OCI-LY1 (cell line): Measurements from ENCODE around the gene ABHD1.
"Not testable (repeated sequence)": the region's sequence is repeated elsewhere in the genome, so short reads cannot be mapped to it uniquely, and the experiment has no call there.

Experiments
- H2AFZ ChIP-seq: fragments of 200-600 bp; sonication (generic), shearing (Covaris generic); 2 replicates; pipeline ENCODE4 v1.6.0; 2014; ENCODE audit warnings: antibody characterized with exemption, mild to moderate bottlenecking, low read length
- H3F3A ChIP-seq: fragments of 200-600 bp; sonication (generic), shearing (Covaris generic); 2 replicates; pipeline ENCODE4 v1.6.0; 2014; ENCODE audit warnings: mild to moderate bottlenecking, antibody characterized with exemption, low read length, moderate library complexity; ENCODE audit not compliant: insufficient read depth
- H3K27ac ChIP-seq: fragments of 200-600 bp; sonication (generic); 2 replicates; pipeline ENCODE4 v1.5.1; 2014; ENCODE audit warnings: low read length, mixed run types, mild to moderate bottlenecking, low read depth; ENCODE audit not compliant: poor library complexity, severe bottlenecking
- H3K27me3 ChIP-seq: fragments of 200-600 bp; sonication (generic); 2 replicates; pipeline ENCODE4 v1.6.0; 2014; ENCODE audit warnings: antibody characterized with exemption, mild to moderate bottlenecking, low read length, moderate library complexity; ENCODE audit not compliant: insufficient read depth
- H3K36me3 ChIP-seq: fragments of 200-600 bp; sonication (generic); 2 replicates; pipeline ENCODE4 v1.6.1; 2014; ENCODE audit warnings: mild to moderate bottlenecking, antibody characterized with exemption, low read length, moderate library complexity, mixed read lengths; ENCODE audit not compliant: insufficient read depth
- H3K4me1 ChIP-seq: fragments of 200-600 bp; sonication (generic); 2 replicates; pipeline ENCODE4 v1.5.1; 2014; ENCODE audit warnings: mild to moderate bottlenecking, low read length, moderate library complexity; ENCODE audit not compliant: insufficient read depth, severe bottlenecking
- H3K4me2 ChIP-seq: fragments of 200-600 bp; sonication (generic), shearing (Covaris generic); 2 replicates; pipeline ENCODE4 v1.6.1; 2014; ENCODE audit warnings: low read length
- H3K4me3 ChIP-seq: fragments of 200-600 bp; sonication (generic); 2 replicates; pipeline ENCODE4 v1.5.1; 2014; ENCODE audit warnings: low read length, low read depth, mild to moderate bottlenecking, mixed read lengths; ENCODE audit not compliant: poor library complexity, severe bottlenecking
- H3K79me2 ChIP-seq: fragments of 200-600 bp; shearing (Covaris generic); 2 replicates; pipeline ENCODE4 v1.6.1; 2016; ENCODE audit warnings: mixed run types, low read length, mixed read lengths; ENCODE audit not compliant: insufficient read depth
- H3K9ac ChIP-seq: fragments of 200-600 bp; sonication (generic), shearing (Covaris generic); 2 replicates; pipeline ENCODE4 v1.6.1; 2014; ENCODE audit warnings: mild to moderate bottlenecking, low read length, mixed read lengths
- H3K9me2 ChIP-seq: fragments of 200-600 bp; sonication (generic), shearing (Covaris generic); 2 replicates; pipeline ENCODE4 v1.6.1; 2014; ENCODE audit warnings: low read depth, mild to moderate bottlenecking, low read length, mixed read lengths
- H3K9me3 ChIP-seq: fragments of 200-600 bp; shearing (Covaris generic); 2 replicates; pipeline ENCODE4 v1.6.1; 2014; ENCODE audit warnings: low read length, mixed read lengths
- H4K20me1 ChIP-seq: fragments of 200-600 bp; sonication (generic), shearing (Covaris generic); 2 replicates; pipeline ENCODE4 v1.6.0; 2016; ENCODE audit warnings: mild to moderate bottlenecking, low read length; ENCODE audit not compliant: insufficient read depth
- EZH2 ChIP-seq: fragments of 200-600 bp; sonication (generic), shearing (Covaris generic); IDR thresholded peaks from 2 replicates; pipeline ENCODE4 v1.8.0; 2017; ENCODE audit warnings: borderline replicate concordance, mixed run types, mild to moderate bottlenecking, antibody characterized with exemption, low read length, moderate library complexity, mixed read lengths
- TF ChIP-seq, protein P1 (sequence below): fragments of 200-600 bp; sonication (generic), shearing (Covaris generic); IDR thresholded peaks from 2 replicates; pipeline ENCODE4 v1.5.1; 2017; ENCODE audit warnings: mild to moderate bottlenecking, antibody characterized with exemption, low read length, moderate library complexity, mixed read lengths

ABHD1 gene

DNA sequence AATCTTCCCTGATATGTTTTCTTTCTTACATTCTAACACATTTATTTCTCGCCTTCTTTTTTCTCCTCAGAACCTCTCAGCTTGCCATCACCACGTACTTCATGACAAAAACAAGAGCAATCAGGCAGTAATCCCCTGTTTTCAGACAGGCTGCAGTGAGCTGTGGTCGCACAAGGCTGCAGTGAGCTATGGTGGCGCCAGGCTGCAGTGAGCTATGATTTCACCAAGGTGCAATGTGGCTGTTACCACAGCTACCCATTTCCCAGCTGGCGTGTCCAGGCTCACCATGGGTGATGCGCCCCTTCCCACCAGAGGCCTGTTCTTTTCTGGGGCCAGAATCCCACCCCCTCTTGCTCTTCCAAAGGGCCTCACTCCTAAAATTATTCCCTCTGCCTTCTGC is 51.0 kb downstream of the ABHD1 start:
- Histone ChIP-seq H3K79me2 (no peaks in the 10 kb centered on the region), H3K9ac (no peak overlapping the region), H3K27me3 (no peaks in the 10 kb centered on the region), H3K9me2 (no peaks in the 10 kb centered on the region), H3K4me1 (peaks cover 8% of the 10 kb centered on the region), H2AFZ (no peak overlapping the region), H3K4me2 (no peak overlapping the region), H3K4me3 (no peak overlapping the region), H4K20me1 (no peaks in the 10 kb centered on the region), H3K36me3 (no peaks in the 10 kb centered on the region), H3K27ac (no peak overlapping the region), H3F3A (no peaks in the 10 kb centered on the region), H3K9me3 (no peaks in the 10 kb centered on the region)
- no peak for TF ChIP-seq EZH2
- TF ChIP-seq, protein P1, sequence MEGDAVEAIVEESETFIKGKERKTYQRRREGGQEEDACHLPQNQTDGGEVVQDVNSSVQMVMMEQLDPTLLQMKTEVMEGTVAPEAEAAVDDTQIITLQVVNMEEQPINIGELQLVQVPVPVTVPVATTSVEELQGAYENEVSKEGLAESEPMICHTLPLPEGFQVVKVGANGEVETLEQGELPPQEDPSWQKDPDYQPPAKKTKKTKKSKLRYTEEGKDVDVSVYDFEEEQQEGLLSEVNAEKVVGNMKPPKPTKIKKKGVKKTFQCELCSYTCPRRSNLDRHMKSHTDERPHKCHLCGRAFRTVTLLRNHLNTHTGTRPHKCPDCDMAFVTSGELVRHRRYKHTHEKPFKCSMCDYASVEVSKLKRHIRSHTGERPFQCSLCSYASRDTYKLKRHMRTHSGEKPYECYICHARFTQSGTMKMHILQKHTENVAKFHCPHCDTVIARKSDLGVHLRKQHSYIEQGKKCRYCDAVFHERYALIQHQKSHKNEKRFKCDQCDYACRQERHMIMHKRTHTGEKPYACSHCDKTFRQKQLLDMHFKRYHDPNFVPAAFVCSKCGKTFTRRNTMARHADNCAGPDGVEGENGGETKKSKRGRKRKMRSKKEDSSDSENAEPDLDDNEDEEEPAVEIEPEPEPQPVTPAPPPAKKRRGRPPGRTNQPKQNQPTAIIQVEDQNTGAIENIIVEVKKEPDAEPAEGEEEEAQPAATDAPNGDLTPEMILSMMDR: no peak

DNA sequence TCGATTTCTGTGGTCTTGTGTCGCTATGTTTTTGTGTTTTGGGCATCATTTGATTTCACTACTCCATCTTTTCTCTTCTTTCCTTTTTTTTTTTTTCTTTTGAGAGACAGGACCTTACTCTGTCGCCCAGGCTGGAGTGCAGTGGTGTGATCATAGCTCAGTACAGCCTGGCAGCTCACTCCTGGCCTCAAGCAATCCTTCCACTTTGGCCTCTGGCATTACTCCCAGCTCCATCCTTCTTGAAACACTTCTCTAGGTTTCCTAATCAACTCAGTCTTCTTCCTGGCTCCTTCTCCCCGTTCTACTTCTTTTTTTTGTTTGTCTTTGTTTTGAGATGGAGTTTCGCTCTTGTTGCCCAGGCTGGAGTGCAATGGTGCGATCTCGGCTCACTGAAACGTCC is 51.7 kb downstream of the ABHD1 start:
- H2AFZ ChIP-seq: no peak overlapping the region
- H3K9me3 ChIP-seq: no peaks in the 10 kb centered on the region
- H3F3A ChIP-seq: no peaks in the 10 kb centered on the region
- no peak overlapping the region for H3K4me2 ChIP-seq
- H3K9me2 ChIP-seq: no peaks in the 10 kb centered on the region
- no peak overlapping the region for H3K27ac ChIP-seq
- no peaks in the 10 kb centered on the region for H3K36me3 ChIP-seq
- H4K20me1 ChIP-seq: no peaks in the 10 kb centered on the region
- no peak overlapping the region for H3K9ac ChIP-seq
- H3K79me2 ChIP-seq: no peaks in the 10 kb centered on the region
- no peak for TF ChIP-seq EZH2
- TF ChIP-seq, protein P1: no peak
- peaks cover 3% of the 10 kb centered on the region for H3K4me1 ChIP-seq
- H3K27me3 ChIP-seq: no peaks in the 10 kb centered on the region
- H3K4me3 ChIP-seq: no peak overlapping the region

DNA sequence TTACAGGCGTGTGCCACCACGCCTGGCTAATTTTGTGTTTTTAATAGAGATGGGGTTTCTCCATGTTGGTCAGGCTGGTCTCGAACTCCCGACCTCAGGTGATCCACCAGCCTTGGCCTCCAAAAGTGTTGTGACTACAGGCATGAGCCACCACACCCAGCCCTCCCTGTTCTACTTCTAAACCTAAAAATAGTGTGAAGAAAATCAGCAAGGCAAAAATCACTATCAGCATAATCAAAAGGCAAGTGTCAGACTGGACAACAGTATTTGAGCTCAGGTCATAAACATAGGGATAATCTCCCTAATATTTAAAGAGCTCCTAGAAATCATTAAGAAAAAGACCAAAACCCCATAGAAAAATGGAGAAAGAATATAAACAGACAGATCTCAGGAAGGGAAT is 52.2 kb downstream of the ABHD1 start:
- not testable (repeated sequence) for H4K20me1 ChIP-seq, H3F3A ChIP-seq, H3K27ac ChIP-seq, H3K27me3 ChIP-seq, H2AFZ ChIP-seq, H3K4me2 ChIP-seq, H3K4me1 ChIP-seq, H3K4me3 ChIP-seq, H3K36me3 ChIP-seq, H3K9me2 ChIP-seq, H3K9ac ChIP-seq, H3K79me2 ChIP-seq, H3K9me3 ChIP-seq

DNA sequence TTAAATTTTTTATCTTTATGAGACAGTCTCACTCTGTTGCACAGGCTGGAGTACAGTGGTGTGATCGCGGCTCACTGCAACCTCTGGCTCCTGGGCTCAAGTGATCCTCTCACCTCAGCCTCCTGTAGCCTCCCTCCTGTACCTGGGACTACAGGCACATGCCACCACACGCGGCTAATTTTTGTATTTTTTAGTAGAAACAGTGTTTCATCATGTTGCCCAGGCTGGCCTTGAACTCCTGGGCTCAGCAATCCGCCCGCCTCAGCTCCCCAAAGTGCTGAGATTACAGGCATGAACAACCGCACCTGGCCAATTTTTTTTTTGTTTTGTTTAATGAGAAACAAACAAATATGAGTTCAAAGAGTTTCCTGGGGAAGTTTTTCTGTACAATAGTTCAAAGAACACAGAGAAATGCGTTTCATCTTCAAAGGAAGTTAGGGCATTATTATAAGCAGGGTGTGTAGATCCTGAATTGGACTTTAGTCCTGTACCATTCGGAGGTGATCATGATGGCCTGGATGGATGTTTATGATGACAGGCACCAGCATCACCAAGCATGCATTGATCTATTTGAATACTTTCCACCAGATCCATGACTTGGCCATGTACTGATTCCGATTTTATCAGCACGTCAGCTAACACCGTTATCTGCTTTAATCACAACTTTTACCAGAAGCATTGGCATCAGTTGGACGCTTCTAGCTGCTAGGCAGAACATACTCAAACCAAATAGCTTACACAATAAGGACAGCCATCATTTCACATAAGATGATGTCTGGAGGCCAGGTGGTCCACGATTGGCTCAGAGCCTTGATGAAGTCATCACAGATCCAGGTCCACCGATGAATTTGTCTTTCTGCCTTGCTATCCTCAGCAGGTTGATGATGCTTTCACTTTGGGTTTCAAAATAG is 54.1 kb downstream of the ABHD1 start:
- TF ChIP-seq, protein P1: no peak
- no peak for TF ChIP-seq EZH2
- no peak overlapping the region for H3K4me2 ChIP-seq
- H4K20me1 ChIP-seq: no peaks in the 10 kb centered on the region
- no peaks in the 10 kb centered on the region for H3K9me3 ChIP-seq
- H3K36me3 ChIP-seq: no peaks in the 10 kb centered on the region
- no peak overlapping the region for H2AFZ ChIP-seq
- H3K9me2 ChIP-seq: no peaks in the 10 kb centered on the region
- no peaks in the 10 kb centered on the region for H3K27me3 ChIP-seq
- no peaks in the 10 kb centered on the region for H3K4me1 ChIP-seq
- H3K79me2 ChIP-seq: no peaks in the 10 kb centered on the region
- H3K27ac ChIP-seq: no peak overlapping the region
- H3F3A ChIP-seq: no peaks in the 10 kb centered on the region
- H3K4me3 ChIP-seq: no peak overlapping the region
- H3K9ac ChIP-seq: no peak overlapping the region
